HG03342 (cell line): ENCODE data around the gene ETV5.

Source experiments
- ATAC-seq: cut with Tn5 transposase; IDR thresholded peaks from one replicate; pipeline ENCODE4 v1.9.1; 2021; ENCODE audit warnings: mild to moderate bottlenecking, moderate library complexity; ENCODE audit not compliant: unreplicated experiment

Gene ETV5

DNA sequence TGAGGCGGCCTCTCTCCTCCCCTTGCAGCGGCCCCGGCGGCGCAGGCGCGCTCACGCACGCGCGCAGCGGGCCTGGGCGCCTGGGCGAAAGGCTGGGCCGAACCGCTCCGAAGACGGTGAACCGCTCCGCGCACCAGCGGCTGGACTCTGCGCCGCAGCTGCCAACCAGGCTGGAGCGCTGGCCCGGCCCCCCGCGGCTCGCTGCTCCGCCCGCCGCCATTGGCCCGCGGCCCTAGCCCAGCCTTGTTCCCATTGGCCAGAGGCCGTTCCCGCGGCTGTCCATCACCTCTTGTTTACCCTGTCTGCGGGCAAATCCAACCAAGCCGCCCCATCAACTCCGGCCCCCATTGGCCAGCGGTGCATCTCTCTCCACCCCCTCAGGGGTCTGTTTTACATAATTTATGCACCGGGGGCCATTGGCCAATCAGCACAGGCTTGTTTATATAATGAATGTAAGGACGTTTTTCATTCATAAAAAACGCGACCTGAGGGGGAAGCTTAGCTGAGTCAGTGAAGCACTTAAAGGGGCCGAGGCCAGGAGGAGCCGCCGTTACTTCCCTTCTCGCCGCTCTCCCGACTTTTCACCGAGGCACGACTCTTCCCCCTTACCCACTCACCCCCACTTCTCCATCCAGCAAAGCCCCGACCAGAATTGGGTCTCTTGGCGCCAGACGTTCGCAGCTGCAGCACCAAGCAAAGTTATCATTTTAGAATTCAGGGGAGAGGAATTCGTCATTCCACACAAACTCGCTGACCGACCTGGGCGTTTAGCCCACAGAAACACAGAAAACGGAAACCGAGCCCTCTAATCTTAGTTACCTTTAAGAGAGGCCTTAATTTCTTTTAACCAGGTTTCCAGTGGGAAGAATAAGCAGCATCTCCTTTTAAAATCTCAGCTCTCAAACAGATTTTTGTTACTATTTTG is at the start of gene ETV5:
Gene ETV5 (minus strand): TSS at position 149 of the 925 bp plus-strand sequence. CDS start 3,221 bp downstream, outside the sequence.
- peak; percentile 93 for ATAC-seq

DNA sequence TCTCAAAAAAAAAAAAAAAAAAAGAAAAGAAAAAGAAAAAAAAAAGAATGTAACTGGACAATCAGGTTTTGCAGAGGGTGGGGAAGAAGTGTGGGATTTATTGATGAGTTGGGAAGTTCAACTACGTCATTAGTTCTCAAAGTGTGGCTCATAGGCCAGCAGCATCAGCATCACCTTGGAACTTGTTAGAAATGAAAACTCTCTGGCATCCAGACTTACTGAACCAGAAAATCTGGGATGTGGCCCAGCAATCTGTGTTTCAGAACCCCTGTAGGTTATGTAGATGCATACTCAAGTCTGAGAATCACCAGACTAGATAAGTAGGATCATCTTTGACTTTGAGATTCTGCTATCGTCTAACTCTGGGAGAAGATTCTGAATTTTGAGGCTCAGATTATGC is 45.8 kb upstream of the ETV5 start:
- no peak for ATAC-seq

DNA sequence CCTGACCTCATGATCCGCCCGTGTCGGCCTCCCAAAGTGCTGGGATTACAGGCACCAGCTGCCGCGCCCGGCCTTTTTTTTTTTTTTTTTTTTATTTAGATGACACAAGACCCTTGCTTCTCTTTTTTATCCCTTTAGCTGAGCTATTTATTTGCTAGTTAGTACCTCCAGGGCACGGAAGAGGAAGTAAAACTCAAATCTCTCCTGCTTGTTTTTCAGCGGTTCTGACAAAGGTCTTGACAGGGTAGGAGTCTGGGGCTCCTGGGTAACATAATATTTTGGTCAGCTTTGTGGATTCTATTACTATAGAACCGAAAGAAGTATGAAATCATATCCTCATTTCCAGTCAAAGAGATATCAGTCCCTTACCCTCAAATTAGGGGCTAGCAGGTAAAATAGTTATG is 44.0 kb upstream of the ETV5 start:
- ATAC-seq: peak; percentile 94

DNA sequence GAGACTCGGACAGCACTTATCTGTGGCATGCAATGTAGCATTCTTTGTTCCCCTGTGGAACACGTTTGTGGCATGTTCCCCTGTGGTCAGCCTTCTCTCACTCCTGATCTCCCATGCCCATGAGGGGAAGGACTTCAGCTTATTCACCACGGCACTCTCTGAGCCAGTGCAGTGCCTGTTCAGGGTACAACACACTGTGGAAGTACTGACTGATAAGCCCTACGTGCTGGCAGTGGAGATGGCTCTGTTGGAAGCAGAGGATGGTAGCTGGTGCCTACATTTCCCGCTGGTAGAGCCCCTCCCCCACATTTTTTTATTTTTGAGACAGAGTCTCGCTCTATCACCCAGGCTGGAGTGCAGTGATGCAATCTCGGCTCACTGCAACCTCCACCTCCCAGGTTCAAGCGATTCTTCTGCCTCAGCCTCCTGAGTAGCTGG is 43.5 kb upstream of the ETV5 start:
- ATAC-seq: peak; percentile 7

DNA sequence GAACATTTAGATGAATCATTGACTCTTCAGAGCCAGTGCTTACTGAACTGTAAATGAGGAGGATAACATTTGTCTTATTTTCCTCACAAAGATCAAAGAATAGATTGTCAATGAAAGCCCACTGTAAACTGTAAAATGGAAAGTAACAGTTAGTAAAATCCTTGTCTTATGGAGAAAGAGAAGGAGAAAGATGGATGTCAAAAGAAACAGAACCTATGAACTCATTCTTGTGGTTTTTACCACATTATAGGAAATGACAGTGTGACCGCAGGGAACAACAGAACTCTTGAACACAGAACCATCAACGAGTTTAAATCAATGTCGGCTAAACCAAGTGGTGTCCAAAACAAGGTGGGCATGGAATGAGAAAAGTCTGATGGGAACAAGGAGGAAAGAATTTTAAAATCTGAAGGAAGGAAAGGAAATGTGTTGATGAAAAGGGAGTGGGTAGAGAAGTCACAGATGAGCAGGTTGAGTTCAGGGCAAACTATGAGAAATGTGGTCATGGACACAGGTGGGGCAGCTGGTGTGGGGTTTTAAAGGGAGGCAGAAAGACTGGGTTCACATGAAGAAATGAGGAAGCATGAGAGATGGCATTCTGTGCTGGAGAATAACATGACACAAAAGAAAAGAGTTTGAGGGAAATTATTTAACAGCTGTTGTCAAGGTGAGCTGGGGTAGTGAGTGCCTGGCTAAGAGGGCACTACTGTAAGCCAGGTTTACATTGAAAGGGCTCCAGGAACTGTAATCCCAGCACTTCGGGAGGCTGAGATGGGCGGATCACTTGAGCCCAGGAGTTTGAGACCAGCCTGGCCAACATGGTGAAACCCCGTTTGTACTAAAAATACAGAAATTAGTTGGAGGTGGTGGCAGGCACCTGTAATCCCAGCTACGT is 42.4 kb upstream of the ETV5 start:
- no peak for ATAC-seq

DNA sequence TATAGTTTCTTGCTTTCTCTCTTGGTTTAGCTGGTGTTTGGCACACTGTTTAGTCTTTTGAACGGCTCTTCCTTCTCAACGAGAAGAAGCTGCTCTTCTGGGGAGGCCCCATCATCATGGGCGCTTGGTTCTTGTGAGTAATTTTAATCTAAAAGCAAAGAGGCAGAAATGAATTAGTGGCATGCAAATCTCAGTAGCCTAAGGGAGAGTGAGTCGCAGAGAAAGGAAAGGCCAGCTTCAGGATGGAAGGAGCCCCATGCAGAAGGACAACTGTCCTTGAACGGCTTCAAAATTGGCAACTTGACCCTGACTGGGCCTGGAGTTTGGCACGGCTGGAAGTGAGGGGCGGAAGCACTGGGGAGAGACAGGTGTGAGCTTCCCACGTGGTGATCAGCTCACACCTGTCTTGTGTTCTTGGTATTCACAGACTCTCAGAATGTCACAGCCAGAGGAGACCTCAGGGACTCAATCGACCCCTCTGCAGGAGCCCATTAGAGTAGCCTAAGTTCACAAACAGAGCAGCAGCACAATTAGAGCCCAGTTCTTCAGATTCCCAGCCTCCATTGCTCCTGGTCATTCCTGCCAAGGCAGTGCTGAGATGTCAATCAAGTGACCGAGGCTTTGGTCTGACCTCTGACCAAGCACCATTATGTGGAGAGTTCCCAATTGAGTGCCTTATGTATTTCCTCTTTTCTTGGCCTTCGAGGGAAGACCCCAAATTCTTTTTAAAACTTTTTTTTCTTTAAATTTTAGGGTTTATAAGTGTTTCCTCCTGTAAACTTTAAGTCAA is 41.3 kb upstream of the ETV5 start:
- no peak for ATAC-seq

DNA sequence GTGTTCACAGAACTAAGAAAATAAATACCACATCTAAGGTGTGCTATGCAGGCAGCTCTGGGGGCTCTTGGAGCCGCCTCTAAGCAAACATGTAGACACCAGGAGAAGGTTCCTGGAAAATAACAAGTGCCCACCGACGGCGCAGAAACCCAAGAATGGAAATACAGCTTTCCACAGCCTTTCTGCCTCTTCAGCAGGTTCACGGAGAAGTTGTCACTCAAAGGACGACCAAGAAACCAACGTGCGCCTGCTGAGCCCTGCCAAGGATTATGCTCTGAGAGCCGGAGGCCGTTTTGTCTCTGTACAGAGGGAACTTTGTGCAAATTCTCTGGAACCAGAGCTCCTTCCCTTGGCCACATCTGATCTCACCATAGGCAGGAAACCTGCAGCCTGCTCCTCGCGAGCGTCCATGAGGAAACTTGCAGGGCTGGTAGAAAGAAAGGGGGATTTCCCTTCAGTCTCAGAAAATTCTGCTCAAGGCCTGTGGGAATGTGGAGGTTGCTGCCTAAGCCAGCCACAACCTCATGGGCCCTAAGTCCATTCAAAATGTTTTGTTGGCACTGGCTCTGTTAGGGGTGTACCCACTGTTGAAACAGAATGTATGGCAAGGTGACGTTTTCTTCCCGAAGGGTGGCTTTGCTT is 40.6 kb upstream of the ETV5 start:
- ATAC-seq: no peak

DNA sequence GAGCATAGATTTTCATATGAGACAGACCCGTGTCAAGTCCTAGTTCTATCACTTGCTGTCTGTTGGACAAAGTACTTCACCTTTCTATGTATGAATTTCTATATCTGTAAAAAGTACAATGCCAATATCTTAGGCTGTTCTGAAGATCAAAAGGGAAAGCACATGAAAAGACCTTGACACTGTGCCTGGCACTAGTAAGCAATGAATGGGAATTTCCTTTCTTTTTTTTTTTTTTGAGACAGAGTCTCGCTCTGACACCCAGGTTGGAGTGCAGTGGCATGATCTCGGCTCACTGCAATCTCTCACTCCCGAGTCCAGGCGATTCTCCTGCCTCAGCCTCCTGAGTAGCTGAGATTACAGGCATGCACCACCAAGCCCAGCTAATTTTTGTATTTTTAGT is 35.4 kb upstream of the ETV5 start:
- no peak for ATAC-seq

DNA sequence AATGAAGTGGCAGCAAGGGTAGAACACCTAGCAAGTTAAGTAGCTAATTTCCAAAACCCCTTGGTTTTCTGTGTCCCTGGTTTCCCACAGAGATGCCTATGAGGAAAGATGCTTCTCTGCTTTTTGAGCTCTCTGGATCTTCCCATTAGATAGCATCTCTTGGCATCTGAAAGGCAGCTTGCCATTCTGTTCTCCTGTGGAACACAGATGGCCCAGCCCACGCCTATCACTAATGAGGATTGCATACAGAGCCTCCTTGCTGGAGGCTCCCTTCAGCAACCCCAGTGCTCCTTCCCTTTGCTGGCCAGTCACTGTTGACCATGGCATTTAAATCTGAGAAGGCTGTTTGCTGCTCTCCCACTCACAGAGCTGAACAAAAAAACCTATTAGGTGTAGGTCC is 34.4 kb upstream of the ETV5 start:
- ATAC-seq: no peak

DNA sequence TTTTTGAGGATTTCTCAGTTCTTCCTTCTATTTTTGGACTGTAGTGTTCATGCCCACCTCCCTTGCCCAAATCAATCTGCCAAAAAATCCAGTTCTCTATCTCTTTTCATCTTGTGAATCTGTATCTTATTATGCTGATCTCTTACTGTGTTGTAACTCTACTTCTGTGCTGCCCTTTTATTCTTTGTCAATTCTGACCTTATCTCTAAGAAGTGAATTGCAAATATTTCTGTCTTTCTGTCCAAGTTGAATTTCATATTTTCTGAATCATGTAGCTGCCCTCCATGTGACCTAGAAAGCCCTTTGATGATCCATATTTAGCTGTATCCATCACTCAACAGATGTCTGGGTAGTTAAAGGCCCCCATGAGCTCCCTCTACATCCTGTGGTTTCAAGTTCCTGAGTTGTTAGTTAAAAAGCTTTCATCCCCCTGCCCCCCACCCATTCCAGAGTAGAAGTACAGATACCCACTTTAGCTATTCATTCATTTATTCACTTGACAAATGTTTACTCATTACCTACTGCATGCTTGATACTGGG is 33.6 kb upstream of the ETV5 start:
- ATAC-seq: no peak

DNA sequence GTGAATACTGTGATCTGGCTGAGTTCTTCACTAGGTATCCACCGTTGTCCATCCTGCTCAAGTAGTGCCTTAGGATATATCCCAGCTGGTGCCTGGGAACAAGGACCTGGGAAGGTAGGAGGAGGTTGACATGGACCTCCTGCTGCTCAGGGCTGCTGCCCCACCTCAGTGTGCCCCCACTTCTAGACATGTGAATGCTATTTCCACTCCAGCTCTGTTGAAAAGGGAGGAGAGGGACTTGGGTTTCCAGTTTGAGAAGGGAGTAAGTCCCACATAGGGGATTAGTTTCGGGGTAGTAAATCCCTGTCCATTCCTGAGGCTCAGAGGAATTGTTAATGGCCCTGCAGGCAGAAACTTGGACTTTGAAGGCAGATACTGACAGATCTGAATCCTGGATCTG is 32.9 kb upstream of the ETV5 start:
- no peak for ATAC-seq

DNA sequence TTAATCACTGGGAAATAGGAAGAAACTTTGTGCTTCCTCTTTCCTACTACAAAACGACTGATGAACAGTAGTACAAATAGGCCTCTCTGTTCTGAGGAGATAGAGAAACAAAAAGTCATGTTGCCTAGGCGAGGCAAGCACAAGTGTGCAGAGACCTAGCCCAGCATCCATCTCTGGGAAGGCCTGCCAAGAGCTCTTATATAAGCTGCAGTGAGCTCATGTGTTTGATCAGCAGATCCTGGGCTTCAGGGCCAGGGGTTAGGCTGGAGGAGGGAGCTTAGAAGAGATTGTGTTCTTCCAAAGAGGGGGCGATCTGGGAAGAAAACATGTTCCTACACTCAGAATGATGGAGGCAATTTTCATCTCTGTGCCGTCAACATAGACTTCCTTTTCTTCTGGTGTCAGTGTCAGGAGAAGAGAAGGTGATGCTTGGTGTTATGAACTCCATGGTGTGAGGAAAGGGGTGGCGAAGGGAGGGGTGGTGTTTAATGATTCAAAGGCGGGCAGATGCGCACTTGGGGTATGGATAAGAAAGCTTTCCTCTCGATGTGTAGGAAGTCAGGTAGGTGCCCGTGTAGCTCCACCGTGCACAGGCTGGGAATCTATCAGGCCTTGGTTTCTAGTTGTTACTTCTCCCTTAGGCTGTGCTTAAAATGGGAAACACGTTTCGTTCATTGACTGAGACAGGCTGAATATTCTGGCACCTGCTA is 29.5 kb upstream of the ETV5 start:
- no peak for ATAC-seq

DNA sequence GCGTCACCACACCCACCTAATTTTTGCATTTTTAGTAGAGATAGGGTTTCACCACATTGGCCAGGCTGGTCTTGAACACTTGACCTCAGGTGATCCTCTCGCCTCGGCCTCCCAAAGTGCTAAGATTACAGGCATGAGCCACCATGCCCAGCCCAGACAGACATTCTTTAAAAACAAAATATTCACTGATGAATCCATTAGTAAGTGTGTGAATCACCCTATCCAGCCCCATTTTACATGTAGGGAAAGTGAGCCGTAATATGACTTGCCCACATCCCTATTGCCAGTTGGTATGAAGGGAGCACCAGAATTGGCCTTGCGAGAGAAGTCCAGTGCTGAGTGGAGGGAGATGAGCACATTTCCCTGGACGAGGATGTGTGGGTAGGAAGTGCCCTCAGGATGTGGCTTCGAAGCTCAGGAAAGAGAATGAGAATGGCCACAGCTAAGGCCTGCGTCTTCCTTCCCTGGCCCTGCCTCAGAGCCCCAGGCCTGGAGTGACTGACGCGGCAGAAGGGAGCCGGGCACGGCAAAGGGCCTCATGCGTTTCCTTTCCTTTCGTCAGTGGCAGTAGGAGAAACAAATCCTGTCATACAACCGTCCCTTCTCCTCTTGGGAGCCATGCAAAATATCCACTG is 28.3 kb upstream of the ETV5 start:
- ATAC-seq: no peak

DNA sequence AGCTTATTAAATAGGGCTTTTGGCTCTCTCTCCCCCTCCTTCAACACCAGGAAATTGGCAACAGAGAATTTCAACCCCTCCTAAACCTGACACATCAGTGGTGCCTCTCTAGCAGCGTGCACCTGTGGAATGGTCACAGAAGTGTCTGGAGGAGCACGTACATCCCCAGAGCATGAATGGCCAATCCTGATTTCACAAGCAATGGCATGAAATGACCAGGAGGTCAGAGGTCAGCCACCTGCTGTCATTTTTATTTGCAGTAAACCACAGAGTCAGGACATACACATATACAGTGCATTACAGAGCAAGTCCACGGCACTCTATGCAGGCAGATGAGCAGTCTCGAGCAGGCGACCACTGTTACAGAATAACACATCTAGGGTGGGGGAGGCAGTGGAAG is 25.1 kb upstream of the ETV5 start:
- no peak for ATAC-seq

DNA sequence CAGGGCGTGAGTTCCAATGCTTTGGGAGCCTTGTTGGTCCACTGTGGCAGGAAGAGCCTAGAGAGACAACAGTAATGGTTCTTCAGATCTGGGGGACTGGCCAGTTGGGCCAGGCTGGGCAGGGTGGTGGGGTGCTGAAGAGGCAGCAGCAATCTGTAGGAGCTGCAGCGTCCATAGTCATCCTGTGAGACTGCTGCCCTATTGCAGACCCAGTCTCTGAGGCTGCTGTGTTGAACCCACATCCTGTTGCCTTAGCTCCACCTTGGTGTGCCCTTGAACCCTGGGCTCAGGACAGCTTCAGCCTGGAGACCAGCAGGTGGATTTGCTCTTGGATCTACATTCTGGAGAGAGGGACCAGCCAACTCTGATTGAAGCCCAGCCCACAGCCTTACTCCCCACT is 23.6 kb upstream of the ETV5 start:
- ATAC-seq: no peak

DNA sequence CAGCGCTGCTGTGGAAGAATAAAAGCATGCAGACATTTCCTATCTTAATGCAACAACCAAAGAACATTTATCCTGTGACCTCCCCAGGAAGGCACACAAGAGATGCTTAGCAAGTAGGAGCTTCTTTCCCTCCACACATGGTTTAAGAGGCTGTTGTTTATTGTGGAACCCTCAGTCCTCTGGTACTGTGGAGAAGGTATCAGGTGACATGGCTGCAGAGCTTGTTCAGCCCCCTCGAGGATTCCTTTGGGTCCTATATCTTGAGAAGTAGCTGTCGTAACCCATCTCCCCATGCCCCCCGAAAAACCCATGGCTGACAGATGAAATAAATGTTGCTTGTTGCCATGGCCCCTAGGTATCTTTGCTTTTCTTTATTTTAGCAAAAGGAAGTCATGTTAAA is 20.3 kb upstream of the ETV5 start:
- ATAC-seq: no peak

DNA sequence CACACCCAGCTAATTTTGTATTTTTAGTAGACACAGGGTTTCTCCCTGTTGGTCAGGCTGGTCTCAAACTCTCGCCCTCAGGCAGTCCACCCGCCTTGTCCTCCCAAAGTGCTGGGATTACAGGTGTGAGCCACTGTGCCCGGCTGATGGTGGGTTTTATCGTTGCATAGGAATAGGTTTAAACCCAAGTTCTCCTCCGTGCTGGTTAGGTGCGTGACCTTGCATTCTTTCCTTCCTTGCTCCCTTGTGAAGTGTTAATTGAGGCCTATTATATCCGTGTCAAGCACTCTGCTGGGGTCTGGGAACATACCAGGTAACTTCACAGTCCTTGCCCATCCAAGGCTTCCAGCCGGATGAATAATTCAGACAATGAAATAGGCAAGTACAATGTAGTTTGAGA is 19.3 kb upstream of the ETV5 start:
- no peak for ATAC-seq

DNA sequence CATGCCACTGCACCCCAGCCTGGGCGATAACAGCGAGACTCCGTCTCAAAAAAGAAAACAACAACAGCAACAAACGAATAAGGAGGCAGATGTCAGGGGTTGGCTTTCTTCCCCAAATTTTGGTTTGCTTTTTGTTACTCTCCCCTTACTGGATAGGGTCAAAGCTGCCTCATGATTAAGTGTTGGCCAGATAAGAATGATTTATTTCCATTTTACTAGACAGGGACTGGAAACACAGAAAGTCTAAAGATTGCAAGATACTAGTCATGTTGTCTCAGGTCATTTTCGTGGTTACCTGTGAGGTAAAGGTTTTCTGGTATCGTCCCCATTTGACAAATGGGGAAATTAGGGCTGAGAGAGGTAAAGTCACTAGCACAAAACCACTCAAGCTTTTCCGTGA is 18.6 kb upstream of the ETV5 start:
- ATAC-seq: no peak

DNA sequence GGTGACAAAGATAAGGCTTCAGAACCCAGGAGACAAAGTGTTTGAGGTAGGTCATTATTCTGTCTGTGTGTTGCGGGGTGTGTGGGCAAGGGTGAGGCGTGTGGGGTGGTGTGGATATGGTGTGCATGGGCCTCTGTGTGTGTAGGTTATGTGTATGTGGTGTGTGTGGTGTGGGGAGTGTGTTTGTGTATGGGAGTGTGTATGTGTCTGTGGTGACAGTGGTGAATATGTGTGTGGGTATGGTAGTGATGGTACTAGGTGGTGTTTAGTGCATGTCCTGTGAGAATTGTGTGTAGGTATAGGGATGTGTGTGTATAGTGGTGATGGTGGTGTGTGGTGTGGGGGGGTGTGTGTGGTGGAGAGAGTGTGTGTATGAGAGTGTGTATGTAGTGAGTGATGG is 16.2 kb upstream of the ETV5 start:
- no peak for ATAC-seq
